ENCODE measurements around the gene CNTNAP2.

- TF ChIP-seq RXRA (IDR thresholded peaks at IDR 0.05; ENCODE audit: insufficient read depth, low read depth, low read length) (no peak), POLR2A (IDR thresholded peaks at IDR 0.05; ENCODE audit: control extremely low read depth in 1 of 2, low read depth in 2 of 2, low read length in 2 of 2) (no peak), ZNF274 (IDR thresholded peaks at IDR 0.05; ENCODE audit: borderline replicate concordance, extremely low read depth, low read length) (no peak), GTF2F1 (IDR thresholded peaks at IDR 0.05; ENCODE audit: borderline replicate concordance, low read depth, low read length) (no peak), TAF1 (IDR thresholded peaks at IDR 0.05; ENCODE audit: low read depth, low read length) (no peak), CTCF (IDR thresholded peaks at IDR 0.05; ENCODE audit: control extremely low read depth in 1 of 3, insufficient read depth in 1 of 3, low read depth in 1 of 3, low read length in 3 of 3) (no peak), SP1 (IDR thresholded peaks at IDR 0.05; ENCODE audit: low read depth, low read length) (no peak), EP300 (IDR thresholded peaks at IDR 0.05; ENCODE audit: borderline replicate concordance in 1 of 2, low read depth in 2 of 2, low read length in 2 of 2) (no peak)
- TF ChIP-seq, protein P1, sequence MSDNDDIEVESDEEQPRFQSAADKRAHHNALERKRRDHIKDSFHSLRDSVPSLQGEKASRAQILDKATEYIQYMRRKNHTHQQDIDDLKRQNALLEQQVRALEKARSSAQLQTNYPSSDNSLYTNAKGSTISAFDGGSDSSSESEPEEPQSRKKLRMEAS (IDR thresholded peaks at IDR 0.05), result no peak
- TF ChIP-seq, protein P2, sequence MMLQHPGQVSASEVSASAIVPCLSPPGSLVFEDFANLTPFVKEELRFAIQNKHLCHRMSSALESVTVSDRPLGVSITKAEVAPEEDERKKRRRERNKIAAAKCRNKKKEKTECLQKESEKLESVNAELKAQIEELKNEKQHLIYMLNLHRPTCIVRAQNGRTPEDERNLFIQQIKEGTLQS (IDR thresholded peaks at IDR 0.05; ENCODE audit: insufficient read depth, low read depth, low read length), result no peak
These were observed 759.4 kb downstream of the CNTNAP2 start for GRCh38 chr7:146875981-146876380.
